MM.1S (cell line): ENCODE data around the gene ESRRA.

Experiments used
- EZH2 ChIP-seq: fragments of 300-600 bp; sonication (generic); optimal IDR thresholded peaks from 2 replicates; pipeline ENCODE3; 2017; ENCODE audit warnings: low read depth, mild to moderate bottlenecking, antibody characterized with exemption, low read length, mixed read lengths
- EZH2phosphoT487 ChIP-seq: fragments of 300-600 bp; sonication (generic); IDR thresholded peaks from 2 replicates; pipeline ENCODE4 v1.6.1; 2018; ENCODE audit warnings: antibody characterized with exemption, low read length
- TF ChIP-seq, protein P1 (sequence below): fragments of 300-600 bp; sonication (generic); IDR thresholded peaks from 2 replicates; pipeline ENCODE4 v1.5.1; 2016; ENCODE audit warnings: antibody characterized with exemption, low read length, mixed read lengths

DNA sequence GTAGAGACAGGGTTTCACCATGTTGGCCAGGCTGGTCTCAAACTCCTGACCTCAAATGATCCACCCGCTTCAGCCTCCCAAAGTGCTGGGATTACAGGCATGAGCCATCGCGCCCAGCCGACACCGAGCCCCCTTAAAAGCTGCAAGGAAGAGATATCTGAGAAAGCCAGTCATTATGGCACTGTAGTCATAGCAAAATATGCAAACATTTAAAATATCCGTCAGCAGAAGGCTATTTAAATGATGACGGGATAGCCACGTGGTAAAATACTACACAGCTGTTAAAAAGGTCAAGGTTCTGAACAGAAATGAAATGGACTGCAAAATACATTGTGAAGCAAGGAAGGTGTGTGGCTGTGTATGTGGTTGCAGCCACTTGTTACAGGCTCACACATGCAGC, 28.2 kb downstream of the ESRRA start:
- TF ChIP-seq, protein P1, sequence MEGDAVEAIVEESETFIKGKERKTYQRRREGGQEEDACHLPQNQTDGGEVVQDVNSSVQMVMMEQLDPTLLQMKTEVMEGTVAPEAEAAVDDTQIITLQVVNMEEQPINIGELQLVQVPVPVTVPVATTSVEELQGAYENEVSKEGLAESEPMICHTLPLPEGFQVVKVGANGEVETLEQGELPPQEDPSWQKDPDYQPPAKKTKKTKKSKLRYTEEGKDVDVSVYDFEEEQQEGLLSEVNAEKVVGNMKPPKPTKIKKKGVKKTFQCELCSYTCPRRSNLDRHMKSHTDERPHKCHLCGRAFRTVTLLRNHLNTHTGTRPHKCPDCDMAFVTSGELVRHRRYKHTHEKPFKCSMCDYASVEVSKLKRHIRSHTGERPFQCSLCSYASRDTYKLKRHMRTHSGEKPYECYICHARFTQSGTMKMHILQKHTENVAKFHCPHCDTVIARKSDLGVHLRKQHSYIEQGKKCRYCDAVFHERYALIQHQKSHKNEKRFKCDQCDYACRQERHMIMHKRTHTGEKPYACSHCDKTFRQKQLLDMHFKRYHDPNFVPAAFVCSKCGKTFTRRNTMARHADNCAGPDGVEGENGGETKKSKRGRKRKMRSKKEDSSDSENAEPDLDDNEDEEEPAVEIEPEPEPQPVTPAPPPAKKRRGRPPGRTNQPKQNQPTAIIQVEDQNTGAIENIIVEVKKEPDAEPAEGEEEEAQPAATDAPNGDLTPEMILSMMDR, result no peak
- TF ChIP-seq EZH2 (no peak), EZH2phosphoT487 (no peak)
